GM12878 (cell line): ENCODE results near the gene MPPED1. TPM values are rescaled to one million over a fixed set of nuclear protein-coding genes. Genes with fewer than 3 reads are reported as not detected.

ENCODE experiments used
- ATAC-seq: fragments of 200-7000 bp; cut with Tn5 transposase; 3 replicates; pipeline ENCODE4 v1.9.1; 2020; ENCODE audit warnings: mild to moderate bottlenecking, moderate library complexity
- BruUV-seq: library from RNA; stranded (reverse); fragments of 400-500 nt; replicated peaks from 2 replicates; lab custom pipeline; 2021; lab: Mats Ljungman, UMichigan
- CTCF ChIA-PET: fragments of 300-600 bp; sonication (Branson Sonifier 250); formaldehyde crosslinking; extraction: SDS; loops from one replicate; lab custom pipeline; 2021; ENCODE audit warnings: inconsistent platforms; lab: Yijun Ruan, JAX
- POLR2A ChIA-PET: fragments of 350-600 bp; formaldehyde crosslinking; extraction: SDS; loops from one replicate; lab custom pipeline; 2021; ENCODE audit warnings: inconsistent platforms; lab: Charles Lee
- RAD21 ChIA-PET: fragments of 300-600 bp; sonication (Branson Sonifier 250); formaldehyde crosslinking; loops from one replicate; lab custom pipeline; 2023; ENCODE audit warnings: antibody characterized with exemption; ENCODE audit not compliant: unreplicated experiment; lab: Charles Lee
- SMC1A ChIA-PET: fragments of 300-600 bp; sonication (Branson Sonifier 250); formaldehyde crosslinking; loops from one replicate; lab custom pipeline; 2023; ENCODE audit not compliant: unreplicated experiment, uncharacterized antibody; lab: Charles Lee
- DNase-seq: peaks from one replicate; pipeline ENCODE4 v3.0.0-alpha.2; 2011; ENCODE audit warnings: low read depth, low spot score
- FAIRE-seq: peaks from 3 replicates; lab custom pipeline; 2011; peaks lifted over from hg19 to GRCh38; lab: Jason Lieb, UNC
- H2AFZ ChIP-seq: 2 replicates; pipeline ENCODE4 v1.6.0; 2011; ENCODE audit warnings: low read depth, low read length, control low read depth; ENCODE audit not compliant: control insufficient read depth
- H3K27ac ChIP-seq: 2 replicates; pipeline ENCODE4 v1.5.1; 2011; ENCODE audit warnings: control low read depth; ENCODE audit not compliant: control insufficient read depth, insufficient read depth
- H3K27me3 ChIP-seq, 2 experiments: replicated peaks in 1 of 2; 2 replicates each; pipeline versions ENCODE4 v1.6.0 to v1.6.1; 2011; ENCODE audit warnings: low read length in 1 of 2; ENCODE audit not compliant: control insufficient read depth in 2 of 2, insufficient read depth in 2 of 2
- H3K36me3 ChIP-seq, 2 experiments: 2 replicates each; pipeline ENCODE4 v1.5.1; 2011; ENCODE audit warnings: low read length in 1 of 2; ENCODE audit not compliant: control insufficient read depth in 2 of 2, insufficient read depth in 2 of 2
- H3K4me1 ChIP-seq: 2 replicates; pipeline ENCODE4 v1.6.1; 2011; ENCODE audit warnings: mild to moderate bottlenecking, low read length, moderate library complexity, mixed read lengths; ENCODE audit not compliant: control insufficient read depth, insufficient read depth
- H3K4me2 ChIP-seq: 2 replicates; pipeline ENCODE4 v1.6.0; 2011; ENCODE audit warnings: control low read depth; ENCODE audit not compliant: control insufficient read depth, insufficient read depth
- H3K4me3 ChIP-seq: fragments of 200-600 bp; sonication (generic); 2 replicates; pipeline ENCODE4 v1.5.1; 2016
- H3K79me2 ChIP-seq: 2 replicates; pipeline ENCODE4 v1.6.0; 2011; ENCODE audit warnings: low read length; ENCODE audit not compliant: control insufficient read depth, insufficient read depth
- H3K9ac ChIP-seq: 2 replicates; pipeline ENCODE4 v1.8.0; 2011; ENCODE audit warnings: low read length, control low read depth, mixed read lengths; ENCODE audit not compliant: control insufficient read depth, insufficient read depth
- H3K9me3 ChIP-seq: replicated peaks from 3 replicates; pipeline ENCODE4 v1.5.1; 2011; ENCODE audit warnings: mild to moderate bottlenecking, low read length; ENCODE audit not compliant: control insufficient read depth, insufficient read depth
- H4K20me1 ChIP-seq: 2 replicates; pipeline ENCODE4 v1.6.0; 2011; ENCODE audit not compliant: control insufficient read depth, insufficient read depth
- CBFB ChIP-seq: IDR thresholded peaks from 2 replicates; pipeline ENCODE4 v1.6.1; 2016; ENCODE audit warnings: antibody characterized with exemption, low read depth
- DPF2 ChIP-seq: fragments of 450-650 bp; IDR thresholded peaks from 2 replicates; pipeline ENCODE4 v1.6.1; 2017; ENCODE audit warnings: mild to moderate bottlenecking
- EGR1 ChIP-seq, 2 experiments: IDR thresholded peaks; 1 replicate in 1 of 2; 2 replicates in 1 of 2; pipeline ENCODE4 v1.6.1; 2011 to 2012; ENCODE audit warnings: low read depth in 2 of 2, low read length in 2 of 2, borderline replicate concordance in 1 of 2, mild to moderate bottlenecking in 1 of 2, moderate library complexity in 1 of 2
- IKZF1 ChIP-seq: fragments of 450-650 bp; conservative IDR thresholded peaks from 2 replicates; pipeline ENCODE4 v1.6.1; 2017; ENCODE audit warnings: antibody characterized with exemption, mild to moderate bottlenecking
- MYC ChIP-seq: IDR thresholded peaks from 2 replicates; pipeline ENCODE4 v1.6.1; 2011; ENCODE audit warnings: mild to moderate bottlenecking, low read length, moderate library complexity, inconsistent platforms; ENCODE audit not compliant: insufficient read depth, insufficient replicate concordance, insufficient read length, severe bottlenecking
- NFXL1 ChIP-seq: fragments of 450-650 bp; IDR thresholded peaks from 2 replicates; pipeline ENCODE4 v1.6.1; 2017; ENCODE audit warnings: antibody characterized with exemption, mild to moderate bottlenecking, borderline replicate concordance
- RAD21 ChIP-seq: IDR thresholded peaks from 2 replicates; pipeline ENCODE4 v1.6.1; 2011; ENCODE audit warnings: mild to moderate bottlenecking, low read depth, low read length, moderate library complexity; ENCODE audit not compliant: insufficient read depth
- RBBP5 ChIP-seq: fragments of 200-600 bp; sonication (generic); conservative IDR thresholded peaks from 2 replicates; pipeline ENCODE4 v1.6.1; 2016
- RFX5 ChIP-seq: IDR thresholded peaks from 2 replicates; pipeline ENCODE4 v1.6.1; 2011; ENCODE audit warnings: low read depth, low read length, improper control_type of control experiment
- SREBF1 ChIP-seq: IDR thresholded peaks from 2 replicates; pipeline ENCODE4 v1.6.1; 2012; ENCODE audit warnings: mild to moderate bottlenecking, low read length
- YY1 ChIP-seq: IDR thresholded peaks from 2 replicates; pipeline ENCODE4 v1.6.1; 2011; ENCODE audit warnings: low read depth, mild to moderate bottlenecking, low read length
- WGBS: methylation state at CpG from one replicate; pipeline ENCODE4 v1.1.6; 2016; ENCODE audit warnings: low lambda C conversion rate; ENCODE audit not compliant: insufficient replicate concordance, insufficient coverage; ENCODE audit errors: missing lambda C conversion rate; 5-methylcytosine and 5-hydroxymethylcytosine counted together
- in situ Hi-C: fragments of 300-500 bp; cut with MboI; formaldehyde crosslinking; loops from 9 replicates; pipeline ENCODE4 v1.14.3; 2018; ENCODE audit warnings: mixed read lengths
- intact Hi-C: fragments of 100-400 bp; cut with micrococcal nuclease; formaldehyde crosslinking; loops from one replicate; pipeline ENCODE4 v1.14.2; 2022; ENCODE audit not compliant: unreplicated experiment
- polyA plus RNA-seq, 11 experiments: library from polyadenylated mRNA; depleted of rRNA in 4 of 11; unstranded in 6 of 11; stranded (reverse) in 5 of 11; fragments of >200 nt; fragmentation: Nextera tagmentation in 4 of 11; fragmentation: Illumina TruSeq in 1 of 11; extraction: Ambion mirVana in 4 of 11; extraction: Trizol in 1 of 11; gene quantifications; 1 replicate in 1 of 11; 2 replicates in 10 of 11; pipeline versions ENCODE4 v1.2.1 to v1.2.3, GENCODE V29; 2011 to 2016; ENCODE audit warnings: inconsistent platforms in 2 of 11, missing spikeins in 2 of 11, low read depth in 1 of 11
- total RNA-seq, 4 experiments: library from RNA; depleted of rRNA in 3 of 4; stranded (reverse); fragments of >200 nt in 3 of 4; fragmentation: Illumina TruSeq in 1 of 4; extraction: Trizol in 1 of 4; gene quantifications; 2 replicates each; pipeline versions ENCODE4 v1.2.1 to v1.2.3, GENCODE V29; 2013 to 2021
- TF ChIP-seq, protein P1 (sequence below), 3 experiments: IDR thresholded peaks in 2 of 3; conservative IDR thresholded peaks in 1 of 3; 2 replicates each; pipeline ENCODE4 v1.5.1; 2011; ENCODE audit warnings: low read depth in 3 of 3, low read length in 3 of 3, mild to moderate bottlenecking in 3 of 3, control low read depth in 2 of 3, moderate library complexity in 2 of 3, inconsistent platforms in 1 of 3, mixed read lengths in 1 of 3; ENCODE audit not compliant: control insufficient read depth in 2 of 3, insufficient read depth in 1 of 3; ENCODE audit errors: extremely low read depth in 1 of 3

MPPED1 gene
- total and polyA plus RNA-seq, 10 of the 15 experiments (the other 5 are each of a cell fraction or from before 2014, with no cell fraction given), result 0.11 TPM; not detected in 9

DNA sequence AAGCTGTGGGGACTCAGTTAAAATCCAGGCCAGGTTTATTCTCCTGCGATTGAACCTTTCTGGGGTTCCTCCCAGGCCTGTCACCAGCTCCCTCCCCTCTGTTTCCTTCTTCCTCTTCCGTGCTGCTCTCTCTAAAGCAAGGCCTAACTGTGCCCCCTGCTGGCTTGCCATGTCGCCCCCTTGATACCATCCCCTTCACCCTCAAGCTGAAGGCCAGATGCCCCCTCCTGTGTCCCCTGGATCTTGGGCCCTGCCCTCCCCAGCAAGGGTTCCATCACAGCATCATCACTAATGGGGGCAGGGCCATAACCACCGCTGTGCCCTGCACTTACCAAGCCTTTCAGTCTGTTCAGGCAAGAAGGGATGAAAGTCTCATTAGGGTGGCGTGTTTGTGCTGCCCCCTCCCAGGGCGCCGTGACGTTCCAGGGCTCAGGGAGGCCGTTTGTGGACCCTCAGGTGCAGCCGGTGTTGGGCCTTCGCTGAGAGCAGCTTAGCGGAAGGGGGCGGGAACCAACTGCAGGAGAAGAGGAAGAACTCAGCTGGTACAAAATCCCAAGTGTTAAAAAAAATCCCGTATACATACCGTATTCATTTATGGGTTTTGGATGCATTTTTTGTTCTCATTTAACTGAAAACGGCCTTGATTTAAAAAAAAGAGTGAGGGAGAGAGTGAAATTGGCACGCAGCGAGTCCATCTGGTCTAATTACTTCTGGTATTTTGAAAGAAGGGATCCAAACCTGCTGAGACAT, 69.9 kb downstream of the MPPED1 start:
- no peak overlapping the region for H3K27ac ChIP-seq
- ATAC-seq, result peak; percentile 34; the same call in 1 of the 3 replicates
- DNase-seq, result no peak

More for the DNA sequence above, 69.9 kb downstream of the MPPED1 start:
- FAIRE-seq, result no peak
- no peak overlapping the region for H3K9ac ChIP-seq
- ChIA-PET CTCF (interaction anchor here (0.6 kb wide), 2 partner anchors 191 to 345 kb away, joined by 3 read pairs; no protein-coding TSS in a partner anchor), RAD21 (no interaction called here), SMC1A (no interaction called here), POLR2A (no interaction called here)
- H3K4me3 ChIP-seq, result no peak overlapping the region
- WGBS, result 25% methylated on average over 18 of the region's 18 CpGs
- no peaks in the 10 kb centered on the region for H3K9me3 ChIP-seq
- TF ChIP-seq RBBP5, result no peak
- 0 out of 2 replicates have a peak, but pooled peaks have one; percentile 17 for TF ChIP-seq RAD21
- TF ChIP-seq MYC, result no peak
- TF ChIP-seq YY1, result no peak
- TF ChIP-seq CBFB, result no peak
- TF ChIP-seq DPF2, result no peak
- no peak for TF ChIP-seq IKZF1
- TF ChIP-seq NFXL1, result no peak
- TF ChIP-seq, protein P1, sequence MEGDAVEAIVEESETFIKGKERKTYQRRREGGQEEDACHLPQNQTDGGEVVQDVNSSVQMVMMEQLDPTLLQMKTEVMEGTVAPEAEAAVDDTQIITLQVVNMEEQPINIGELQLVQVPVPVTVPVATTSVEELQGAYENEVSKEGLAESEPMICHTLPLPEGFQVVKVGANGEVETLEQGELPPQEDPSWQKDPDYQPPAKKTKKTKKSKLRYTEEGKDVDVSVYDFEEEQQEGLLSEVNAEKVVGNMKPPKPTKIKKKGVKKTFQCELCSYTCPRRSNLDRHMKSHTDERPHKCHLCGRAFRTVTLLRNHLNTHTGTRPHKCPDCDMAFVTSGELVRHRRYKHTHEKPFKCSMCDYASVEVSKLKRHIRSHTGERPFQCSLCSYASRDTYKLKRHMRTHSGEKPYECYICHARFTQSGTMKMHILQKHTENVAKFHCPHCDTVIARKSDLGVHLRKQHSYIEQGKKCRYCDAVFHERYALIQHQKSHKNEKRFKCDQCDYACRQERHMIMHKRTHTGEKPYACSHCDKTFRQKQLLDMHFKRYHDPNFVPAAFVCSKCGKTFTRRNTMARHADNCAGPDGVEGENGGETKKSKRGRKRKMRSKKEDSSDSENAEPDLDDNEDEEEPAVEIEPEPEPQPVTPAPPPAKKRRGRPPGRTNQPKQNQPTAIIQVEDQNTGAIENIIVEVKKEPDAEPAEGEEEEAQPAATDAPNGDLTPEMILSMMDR (IDR thresholded peaks at IDR 0.05 in 2 of 3, conservative IDR thresholded peaks at IDR 0.05 in 1 of 3; ENCODE audit: control insufficient read depth in 2 of 3, extremely low read depth in 1 of 3, insufficient read depth in 1 of 3, low read depth in 3 of 3, low read length in 3 of 3), result peak; percentile 10 to 27 (median 26); a peak in 2 of 6 replicates
- TF ChIP-seq EGR1 (IDR thresholded peaks at IDR 0.05; ENCODE audit: borderline replicate concordance in 1 of 2, low read depth in 2 of 2, low read length in 2 of 2), result no peak
- TF ChIP-seq SREBF1, result no peak
- no peak for TF ChIP-seq RFX5
- no TSS peak for BruUV-seq
- H2AFZ ChIP-seq, result peak overlapping the region; percentile 20
- no peaks in the 10 kb centered on the region for H3K79me2 ChIP-seq
- in situ Hi-C loops, result no loop called here
- intact Hi-C loops, result loop anchor here (2.0 kb wide), 1 partner anchor 93 kb away; no protein-coding TSS in a partner anchor
- H3K4me1 ChIP-seq, result 0 out of 2 replicates have a peak, but pooled peaks cover 4% of the 10 kb centered on the region
- H4K20me1 ChIP-seq, result no peaks in the 10 kb centered on the region
- no peaks in the 10 kb centered on the region; a peak in 1 of 4 replicates for H3K27me3 ChIP-seq
- no peak overlapping the region for H3K4me2 ChIP-seq
- H3K36me3 ChIP-seq, result no peaks in the 10 kb centered on the region
